K562 (cell line): ENCODE results near the gene KCNK10. TPM values are rescaled to one million over a fixed set of nuclear protein-coding genes. Genes with fewer than 3 reads are reported as not detected.

Experiments
- ATAC-seq: fragments of 200-7000 bp; cut with Tn5 transposase; 3 replicates; pipeline ENCODE4 v1.9.1; 2020; ENCODE audit warnings: moderate library complexity
- BruUV-seq: library from RNA; stranded (reverse); fragments of 400-500 nt; replicated peaks from 2 replicates; lab custom pipeline; 2021; lab: Mats Ljungman, UMichigan
- CTCF ChIA-PET: fragments of 300-600 bp; formaldehyde crosslinking; extraction: SDS; loops from one replicate; lab custom pipeline; 2021; ENCODE audit warnings: low intra/inter-chr PET ratio; lab: Yijun Ruan, JAX
- POLR2A ChIA-PET: fragments of 300-600, 350-650 bp; sonication (Branson Sonifier 250); formaldehyde crosslinking; extraction: SDS; loops from one replicate; lab custom pipeline; 2021; ENCODE audit warnings: antibody characterized with exemption, inconsistent platforms; lab: Yijun Ruan, JAX
- DNase-seq, 4 experiments: peaks; one replicate each; pipeline versions ENCODE4 v3.0.0 to v3.0.0-alpha.2; 2011 to 2018; ENCODE audit warnings: low spot score in 3 of 4, mixed read lengths in 3 of 4; ENCODE audit errors: extremely low read depth in 1 of 4
- FAIRE-seq: peaks from 2 replicates; lab custom pipeline; 2011; peaks lifted over from hg19 to GRCh38; lab: Jason Lieb, UNC
- H2AFZ ChIP-seq: 2 replicates; pipeline ENCODE4 v1.6.0; 2011; ENCODE audit warnings: low read depth, low read length, control low read depth, inconsistent platforms
- H3K27ac ChIP-seq: fragments of 200-600 bp; 3 replicates; pipeline ENCODE4 v1.8.0; 2011; ENCODE audit warnings: low read depth, mild to moderate bottlenecking, control low read depth, inconsistent platforms, low read length, moderate library complexity, mixed read lengths; ENCODE audit errors: extremely low read depth
- H3K27me3 ChIP-seq, 2 experiments: fragments of 300-600 bp in 1 of 2; 2 replicates in 1 of 2; 3 replicates in 1 of 2; pipeline versions ENCODE4 v1.6.0 to v1.8.0; 2011; ENCODE audit warnings: inconsistent platforms in 2 of 2, low read length in 2 of 2, mild to moderate bottlenecking in 1 of 2, mixed read lengths in 1 of 2, moderate library complexity in 1 of 2; ENCODE audit not compliant: control insufficient read depth in 2 of 2, insufficient read depth in 2 of 2
- H3K36me3 ChIP-seq: fragments of 300-600 bp; 3 replicates; pipeline ENCODE4 v1.8.0; 2011; ENCODE audit warnings: mild to moderate bottlenecking, low read length, inconsistent platforms; ENCODE audit not compliant: control insufficient read depth, insufficient read depth
- H3K4me1 ChIP-seq, 2 experiments: fragments of 200-600 bp in 1 of 2; replicated peaks in 1 of 2; 2 replicates in 1 of 2; 3 replicates in 1 of 2; pipeline versions ENCODE4 v1.5.1 to v1.8.0; 2011; ENCODE audit warnings: inconsistent platforms in 2 of 2, low read length in 2 of 2, mild to moderate bottlenecking in 1 of 2, mixed read lengths in 1 of 2, moderate library complexity in 1 of 2; ENCODE audit not compliant: control insufficient read depth in 2 of 2, insufficient read depth in 2 of 2
- H3K4me2 ChIP-seq: 2 replicates; pipeline ENCODE4 v1.6.1; 2011; ENCODE audit warnings: low read length, control low read depth, inconsistent platforms, mixed read lengths; ENCODE audit not compliant: insufficient read depth
- H3K4me3 ChIP-seq: fragments of 200-600 bp; sonication (generic), shearing (Covaris generic); 2 replicates; pipeline ENCODE4 v1.5.1; 2016; ENCODE audit warnings: control low read depth, inconsistent platforms
- H3K79me2 ChIP-seq: fragments of 200-600 bp; 3 replicates; pipeline ENCODE4 v1.8.0; 2011; ENCODE audit warnings: low read length, inconsistent platforms; ENCODE audit not compliant: control insufficient read depth, insufficient read depth
- H3K9ac ChIP-seq, 2 experiments: 2 replicates each; pipeline versions ENCODE4 v1.6.0 to v1.6.1; 2011; ENCODE audit warnings: low read depth in 2 of 2, low read length in 2 of 2, control low read depth in 1 of 2, inconsistent platforms in 1 of 2, mild to moderate bottlenecking in 1 of 2, mixed read lengths in 1 of 2; ENCODE audit not compliant: insufficient read depth in 1 of 2
- H3K9me1 ChIP-seq: one replicate; pipeline ENCODE4 v1.6.0; 2011; ENCODE audit warnings: inconsistent platforms, mild to moderate bottlenecking, low read length, moderate library complexity; ENCODE audit not compliant: control insufficient read depth, insufficient read depth
- H3K9me3 ChIP-seq: replicated peaks from 2 replicates; pipeline ENCODE4 v1.5.1; 2011; ENCODE audit warnings: low read depth, low read length, inconsistent platforms; ENCODE audit not compliant: control insufficient read depth, insufficient read depth
- H4K20me1 ChIP-seq: replicated peaks from 2 replicates; pipeline ENCODE4 v1.6.1; 2011; ENCODE audit warnings: low read length, inconsistent platforms, mixed read lengths; ENCODE audit not compliant: control insufficient read depth, insufficient read depth
- BRD4 ChIP-seq: fragments of 200-600 bp; sonication (generic); IDR thresholded peaks from 2 replicates; pipeline ENCODE4 v1.6.1; 2017; ENCODE audit warnings: inconsistent platforms
- CHD4 ChIP-seq: fragments of 200-600 bp; sonication (generic); IDR thresholded peaks from 3 replicates; pipeline ENCODE4 v1.6.1; 2012; ENCODE audit warnings: low read depth, mild to moderate bottlenecking, mixed read lengths, low read length, inconsistent platforms; ENCODE audit not compliant: insufficient read depth, insufficient replicate concordance, poor library complexity, severe bottlenecking
- CREBBP ChIP-seq: IDR thresholded peaks from one replicate; pipeline ENCODE4 v1.6.1; 2012; ENCODE audit warnings: low read depth, mild to moderate bottlenecking, control low read depth, inconsistent platforms, low read length
- EZH2 ChIP-seq: IDR thresholded peaks from 2 replicates; pipeline ENCODE4 v1.6.1; 2012; ENCODE audit warnings: low read depth, mild to moderate bottlenecking, inconsistent platforms, low read length, borderline replicate concordance
- HSF4 ChIP-seq: fragments of 250-450 bp; sonication (Bioruptor Pico); IDR thresholded peaks from 2 replicates; pipeline ENCODE4 v2.1.2; 2022; ENCODE audit warnings: mild to moderate bottlenecking, moderate library complexity, borderline replicate concordance
- IFI16 ChIP-seq: fragments of 250-450 bp; sonication (Bioruptor Pico); IDR thresholded peaks from 2 replicates; pipeline ENCODE4 v2.1.2; 2022; ENCODE audit warnings: mild to moderate bottlenecking, inconsistent platforms
- NR2C2 ChIP-seq, 2 experiments: fragments of 200-800 bp in 1 of 2; sonication (Bioruptor generic) in 1 of 2; sonication (generic) in 1 of 2; formaldehyde crosslinking in 1 of 2; IDR thresholded peaks; 2 replicates each; pipeline versions ENCODE4 v1.6.1 to v1.8.0; 2016 to 2022; ENCODE audit warnings: mild to moderate bottlenecking in 1 of 2, missing compliant biosample characterization in 1 of 2, missing genetic modification characterization in 1 of 2, missing genetic modification reagents in 1 of 2
- NR3C1 ChIP-seq: sonication (generic); formaldehyde crosslinking; IDR thresholded peaks from 2 replicates; pipeline ENCODE4 v1.8.1; 2022; ENCODE audit warnings: missing genetic modification reagents
- SIRT6 ChIP-seq: IDR thresholded peaks from one replicate; pipeline ENCODE4 v1.6.1; 2012; ENCODE audit warnings: low read depth, mild to moderate bottlenecking, control low read depth, inconsistent platforms, low read length, moderate library complexity
- XRCC4 ChIP-seq: IDR thresholded peaks from one replicate; pipeline ENCODE4 v1.6.1; 2011; ENCODE audit not compliant: insufficient read depth, insufficient read length; ENCODE audit errors: extremely low read depth
- ZNF785 ChIP-seq: fragments of 250-450 bp; sonication (Bioruptor Pico); IDR thresholded peaks from 2 replicates; pipeline ENCODE4 v1.4.0; 2020; ENCODE audit warnings: mild to moderate bottlenecking
- WGBS: fragments of 100-300 bp; shearing (Covaris generic); methylation state at CpG from one replicate; pipeline ENCODE4 v1.1.6; 2016; ENCODE audit warnings: low coverage, mixed read lengths; ENCODE audit not compliant: insufficient coverage; ENCODE audit errors: missing lambda C conversion rate; 5-methylcytosine and 5-hydroxymethylcytosine counted together
- in situ Hi-C: fragments of 300-500 bp; cut with MboI; formaldehyde crosslinking; loops from 4 replicates; pipeline ENCODE4 v1.15.0; 2018; ENCODE audit warnings: inconsistent platforms, mixed read lengths
- intact Hi-C: fragments of 100-400 bp; cut with micrococcal nuclease; formaldehyde crosslinking; loops from 2 replicates; pipeline ENCODE4 v1.14.2; 2022
- polyA plus RNA-seq, 8 experiments: library from polyadenylated mRNA; depleted of rRNA in 4 of 8; stranded (reverse) in 5 of 8; unstranded in 3 of 8; fragments of >200 nt; fragmentation: Nextera tagmentation in 2 of 8; fragmentation: Illumina TruSeq in 1 of 8; extraction: Ambion mirVana in 2 of 8; extraction: Trizol in 1 of 8; gene quantifications; 2 replicates each; pipeline versions ENCODE4 v1.2.1 to v1.2.3, GENCODE V29; 2011 to 2014; ENCODE audit warnings: inconsistent platforms in 1 of 8, missing spikeins in 1 of 8
- total RNA-seq, 7 experiments: library from RNA; depleted of rRNA in 6 of 7; stranded (reverse); fragments of >200 nt in 6 of 7; fragmentation: Illumina TruSeq in 2 of 7; extraction: Trizol in 2 of 7; gene quantifications; 2 replicates each; pipeline versions ENCODE4 v1.2.1 to v1.2.3, GENCODE V29; 2011 to 2021; ENCODE audit warnings: low replicate concordance in 1 of 7
- TF ChIP-seq, protein P1 (sequence below): sonication (generic); formaldehyde crosslinking; IDR thresholded peaks from 2 replicates; pipeline ENCODE4 v1.8.0; 2022; ENCODE audit warnings: mild to moderate bottlenecking, low read depth, missing genetic modification reagents
- TF ChIP-seq, protein P2 (sequence below), 2 experiments: fragments of 450-650 bp in 1 of 2; sonication (generic) in 1 of 2; formaldehyde crosslinking in 1 of 2; IDR thresholded peaks; 2 replicates each; pipeline versions ENCODE4 v1.7.1 to v1.9.0; 2016 to 2022; ENCODE audit warnings: inconsistent platforms in 1 of 2, mild to moderate bottlenecking in 1 of 2, missing genetic modification reagents in 1 of 2

KCNK10 gene
- total and polyA plus RNA-seq, 9 of the 15 experiments (the other 6 are each of a cell fraction or from before 2014, with no cell fraction given) = not detected

DNA sequence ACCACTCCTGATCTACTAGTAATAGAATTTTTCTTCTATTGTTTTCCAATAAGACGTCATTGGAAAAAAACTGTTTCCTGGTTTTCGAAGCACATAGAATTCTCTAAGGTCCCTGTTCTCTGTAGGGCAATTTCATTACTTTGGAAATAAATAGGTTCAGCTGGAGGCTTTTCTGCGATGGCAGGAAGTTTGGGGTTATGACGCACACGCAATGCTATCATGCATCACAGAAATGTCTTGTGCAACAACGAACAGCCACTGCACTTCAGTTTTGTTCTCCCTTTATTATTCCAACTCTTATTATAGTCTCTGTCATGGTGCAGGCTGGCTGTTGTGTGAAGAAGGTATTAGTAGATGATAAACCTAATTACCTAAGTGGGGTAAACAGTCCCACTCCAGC, 59.0 kb downstream of the KCNK10 start:
- Histone ChIP-seq H3K9ac (no peak overlapping the region), H2AFZ (no peak overlapping the region), H3K9me3 (no peaks in the 10 kb centered on the region), H3K4me1 (no peaks in the 10 kb centered on the region), H3K36me3 (no peaks in the 10 kb centered on the region), H3K27ac (no peak overlapping the region), H3K9me1 (no peaks in the 10 kb centered on the region), H3K4me2 (no peak overlapping the region), H3K27me3 (no peaks in the 10 kb centered on the region; a peak in 1 of 5 replicates), H4K20me1 (no peaks in the 10 kb centered on the region), H3K4me3 (no peak overlapping the region), H3K79me2 (no peaks in the 10 kb centered on the region)
- POLR2A ChIA-PET = no interaction called here
- no peak for DNase-seq
- in situ Hi-C loops (no loop called here), intact Hi-C loops (no loop called here)
- 2% methylated on average over 6 of the region's 6 CpGs for WGBS
- no peak for ATAC-seq
- BruUV-seq = no TSS peak
- FAIRE-seq = no peak
- CTCF ChIA-PET = no interaction called here
- TF ChIP-seq XRCC4 (no peak), NR2C2 (CRISPR knock-in tag; IDR thresholded peaks at IDR 0.05) (no peak), NR2C2 (tag; IDR thresholded peaks at IDR 0.05) (no peak), HSF4 (CRISPR knock-in tag) (no peak), IFI16 (CRISPR knock-in tag) (no peak), CHD4 (no peak), EZH2 (no peak), CREBBP (no peak), ZNF785 (no peak), BRD4 (no peak), SIRT6 (no peak), NR3C1 (CRISPR knock-in tag) (no peak)
- TF ChIP-seq, protein P1, sequence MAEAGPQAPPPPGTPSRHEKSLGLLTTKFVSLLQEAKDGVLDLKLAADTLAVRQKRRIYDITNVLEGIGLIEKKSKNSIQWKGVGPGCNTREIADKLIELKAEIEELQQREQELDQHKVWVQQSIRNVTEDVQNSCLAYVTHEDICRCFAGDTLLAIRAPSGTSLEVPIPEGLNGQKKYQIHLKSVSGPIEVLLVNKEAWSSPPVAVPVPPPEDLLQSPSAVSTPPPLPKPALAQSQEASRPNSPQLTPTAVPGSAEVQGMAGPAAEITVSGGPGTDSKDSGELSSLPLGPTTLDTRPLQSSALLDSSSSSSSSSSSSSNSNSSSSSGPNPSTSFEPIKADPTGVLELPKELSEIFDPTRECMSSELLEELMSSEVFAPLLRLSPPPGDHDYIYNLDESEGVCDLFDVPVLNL (CRISPR knock-in tag) = no peak
- TF ChIP-seq, protein P2, sequence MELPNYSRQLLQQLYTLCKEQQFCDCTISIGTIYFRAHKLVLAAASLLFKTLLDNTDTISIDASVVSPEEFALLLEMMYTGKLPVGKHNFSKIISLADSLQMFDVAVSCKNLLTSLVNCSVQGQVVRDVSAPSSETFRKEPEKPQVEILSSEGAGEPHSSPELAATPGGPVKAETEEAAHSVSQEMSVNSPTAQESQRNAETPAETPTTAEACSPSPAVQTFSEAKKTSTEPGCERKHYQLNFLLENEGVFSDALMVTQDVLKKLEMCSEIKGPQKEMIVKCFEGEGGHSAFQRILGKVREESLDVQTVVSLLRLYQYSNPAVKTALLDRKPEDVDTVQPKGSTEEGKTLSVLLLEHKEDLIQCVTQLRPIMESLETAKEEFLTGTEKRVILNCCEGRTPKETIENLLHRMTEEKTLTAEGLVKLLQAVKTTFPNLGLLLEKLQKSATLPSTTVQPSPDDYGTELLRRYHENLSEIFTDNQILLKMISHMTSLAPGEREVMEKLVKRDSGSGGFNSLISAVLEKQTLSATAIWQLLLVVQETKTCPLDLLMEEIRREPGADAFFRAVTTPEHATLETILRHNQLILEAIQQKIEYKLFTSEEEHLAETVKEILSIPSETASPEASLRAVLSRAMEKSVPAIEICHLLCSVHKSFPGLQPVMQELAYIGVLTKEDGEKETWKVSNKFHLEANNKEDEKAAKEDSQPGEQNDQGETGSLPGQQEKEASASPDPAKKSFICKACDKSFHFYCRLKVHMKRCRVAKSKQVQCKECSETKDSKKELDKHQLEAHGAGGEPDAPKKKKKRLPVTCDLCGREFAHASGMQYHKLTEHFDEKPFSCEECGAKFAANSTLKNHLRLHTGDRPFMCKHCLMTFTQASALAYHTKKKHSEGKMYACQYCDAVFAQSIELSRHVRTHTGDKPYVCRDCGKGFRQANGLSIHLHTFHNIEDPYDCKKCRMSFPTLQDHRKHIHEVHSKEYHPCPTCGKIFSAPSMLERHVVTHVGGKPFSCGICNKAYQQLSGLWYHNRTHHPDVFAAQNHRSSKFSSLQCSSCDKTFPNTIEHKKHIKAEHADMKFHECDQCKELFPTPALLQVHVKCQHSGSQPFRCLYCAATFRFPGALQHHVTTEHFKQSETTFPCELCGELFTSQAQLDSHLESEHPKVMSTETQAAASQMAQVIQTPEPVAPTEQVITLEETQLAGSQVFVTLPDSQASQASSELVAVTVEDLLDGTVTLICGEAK (IDR thresholded peaks at IDR 0.05) = no peak
- TF ChIP-seq, protein P2 (CRISPR knock-in tag; IDR thresholded peaks at IDR 0.05) = no peak
